Stimulated activated naive CD4-positive, alpha-beta T cell treated with Interleukin-2 at 50 U/mL for 16 hours (primary cell): Measurements from ENCODE around the gene EIF4E2.
A peak's percentile ranks its signal among the peaks of the same experiment; 100 is the strongest.

Experiments used
- DNase-seq: peaks from one replicate; lab custom pipeline; 2025; lab: John Stamatoyannopoulos, UW

The EIF4E2 gene

DNA sequence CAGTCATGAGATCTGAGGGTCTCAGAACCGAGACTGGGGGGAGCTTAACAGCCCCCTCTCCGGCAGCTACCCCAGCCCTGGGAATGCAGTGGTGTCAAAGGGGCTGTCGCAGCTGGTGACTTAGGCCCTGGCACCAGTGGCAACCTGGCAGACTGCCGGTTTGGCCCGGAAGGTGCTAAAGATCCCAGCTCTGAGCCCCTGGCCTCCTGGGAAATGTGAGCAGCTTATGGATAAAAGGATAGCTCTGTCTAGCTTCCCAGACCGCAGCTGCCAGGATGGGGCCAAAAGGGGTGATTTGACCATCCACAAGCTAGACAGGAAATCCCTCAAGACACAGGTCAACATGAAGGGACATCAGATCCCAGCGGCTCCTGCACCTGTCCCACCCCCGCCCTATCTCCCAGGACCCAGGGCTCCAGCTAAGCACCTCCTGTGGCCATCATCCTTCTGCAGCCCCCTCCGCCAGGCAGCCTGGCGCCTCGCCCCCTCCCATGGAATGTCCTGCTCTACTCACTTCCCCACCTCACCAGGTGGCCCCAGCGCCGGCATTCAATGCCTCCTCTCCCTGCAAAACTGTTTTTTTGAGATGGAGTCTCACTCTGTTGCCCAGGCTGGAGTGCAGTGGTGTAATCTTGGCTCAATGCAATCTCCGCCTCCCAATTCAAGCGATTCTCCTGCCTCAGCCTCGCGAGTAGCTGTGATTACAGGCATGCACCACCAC, 49.7 kb downstream of the EIF4E2 start:
- no peak for DNase-seq

DNA sequence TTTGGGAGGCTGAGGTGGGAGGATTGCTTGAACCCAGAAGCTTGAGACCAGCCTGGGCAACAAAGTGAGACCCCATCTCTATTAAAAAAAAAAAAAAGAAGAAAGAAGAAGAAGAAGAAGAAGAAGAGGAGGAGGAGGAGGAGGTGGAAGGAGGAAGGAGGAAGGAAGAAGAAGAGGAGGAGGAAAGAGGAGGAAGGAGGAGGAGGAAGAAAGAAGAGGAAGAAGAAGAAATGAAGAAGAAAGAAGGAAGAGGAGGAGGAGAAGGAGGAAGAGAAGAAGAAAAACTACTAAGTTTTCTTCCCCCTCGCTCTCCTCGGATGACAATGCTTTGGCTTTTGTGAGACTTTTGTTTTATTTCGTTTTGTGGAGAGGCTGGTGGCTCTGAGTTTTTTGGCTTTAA, 52.8 kb downstream of the EIF4E2 start:
- no peak for DNase-seq

DNA sequence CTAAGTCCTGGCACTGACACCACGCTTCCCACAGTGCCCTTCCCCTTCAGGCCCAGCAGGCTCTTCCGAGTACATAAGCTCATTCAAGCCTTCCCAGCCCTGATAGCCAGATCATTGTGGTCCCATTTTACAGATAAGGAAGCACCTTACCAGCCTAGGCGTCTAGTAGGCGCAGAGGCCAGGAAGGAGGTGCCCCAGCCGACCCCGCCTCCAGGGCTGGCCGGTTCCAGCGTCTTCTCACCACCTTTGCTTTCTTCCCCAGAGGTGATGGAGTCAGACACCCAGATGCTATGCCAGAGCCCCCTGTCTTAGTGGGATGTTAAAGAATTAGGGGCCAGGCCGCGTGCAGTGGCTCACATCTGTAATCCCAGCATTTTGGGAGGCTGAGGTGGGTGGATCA, 54.0 kb downstream of the EIF4E2 start:
- DNase-seq: no peak

DNA sequence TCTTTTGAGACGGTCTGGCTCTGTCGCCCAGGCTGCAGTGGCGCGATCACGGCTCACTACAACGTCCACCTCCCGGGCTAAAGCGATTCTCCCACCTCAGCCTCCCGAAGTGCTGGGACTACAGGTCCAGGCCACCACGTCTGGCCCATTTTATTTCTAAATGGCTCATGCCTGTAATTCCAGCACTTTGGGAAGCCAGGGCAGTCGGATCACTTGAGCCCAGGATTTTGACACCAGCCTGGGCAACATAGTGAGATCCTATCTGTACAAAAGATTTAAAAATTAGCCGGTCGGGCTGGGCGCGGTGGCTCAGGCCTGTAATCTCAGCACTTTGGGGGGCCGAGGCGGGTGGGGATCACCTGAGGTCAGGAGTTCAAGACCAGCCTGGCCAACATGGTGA, 56.5 kb downstream of the EIF4E2 start:
- no peak for DNase-seq

DNA sequence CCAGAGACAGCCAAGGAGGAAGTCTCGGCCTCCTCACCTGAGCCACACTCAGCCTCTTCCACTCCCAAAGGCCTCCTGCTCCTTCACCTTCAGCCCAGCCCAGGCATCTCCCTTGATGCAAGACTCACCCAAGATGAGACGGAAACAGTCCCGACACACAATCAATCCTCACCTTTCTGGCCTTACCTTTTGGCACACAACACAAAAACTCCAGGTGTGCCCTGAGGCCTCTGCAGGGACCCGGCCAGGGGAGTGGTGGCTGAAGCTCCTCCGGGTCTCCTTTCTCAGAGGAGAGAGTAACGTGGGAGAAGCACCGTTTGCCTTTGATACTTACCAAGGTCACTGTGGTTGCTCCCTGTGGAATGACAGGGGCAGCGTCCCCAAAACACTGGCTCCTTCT, 59.1 kb downstream of the EIF4E2 start:
- DNase-seq: no peak

DNA sequence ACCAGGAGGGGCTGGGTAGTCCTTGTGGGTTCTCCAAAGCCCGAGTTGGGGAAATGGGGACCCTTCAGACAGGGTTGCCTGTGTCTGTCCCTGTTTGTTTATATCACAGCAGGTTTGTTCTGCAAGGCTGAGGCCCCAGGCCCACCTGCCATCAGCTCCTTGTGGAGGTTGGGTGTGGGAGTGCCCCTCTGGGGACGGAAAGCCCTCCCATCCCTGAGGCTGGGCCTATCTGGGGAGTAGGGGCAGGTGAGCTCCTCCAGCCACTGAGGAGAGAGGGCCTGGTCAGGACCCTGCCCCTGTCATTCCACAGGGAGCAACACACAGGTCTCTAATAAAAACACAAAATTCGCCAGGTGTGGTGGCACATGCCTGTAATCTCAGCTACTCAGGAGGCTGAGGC, 59.6 kb downstream of the EIF4E2 start:
- DNase-seq: no peak

DNA sequence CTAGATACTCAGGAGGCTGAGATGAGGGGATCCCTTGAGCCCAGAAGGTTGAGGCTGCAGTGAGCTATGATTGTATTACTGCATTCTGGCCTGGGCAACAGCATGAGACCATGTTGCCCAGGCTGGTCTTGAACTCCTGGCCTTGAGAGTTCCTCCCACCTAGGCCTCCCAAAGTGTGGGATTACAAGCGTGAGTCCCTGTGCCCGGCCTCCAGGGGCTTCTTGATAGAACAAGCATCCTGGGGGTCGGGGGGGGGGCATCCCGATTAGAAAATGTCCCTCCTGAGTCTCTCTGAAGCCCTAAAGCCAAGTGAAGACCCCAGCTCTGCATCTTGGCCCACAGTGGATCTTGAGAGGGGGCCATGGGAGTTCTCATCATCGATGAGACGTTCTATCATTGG, 60.6 kb downstream of the EIF4E2 start:
- no peak for DNase-seq

DNA sequence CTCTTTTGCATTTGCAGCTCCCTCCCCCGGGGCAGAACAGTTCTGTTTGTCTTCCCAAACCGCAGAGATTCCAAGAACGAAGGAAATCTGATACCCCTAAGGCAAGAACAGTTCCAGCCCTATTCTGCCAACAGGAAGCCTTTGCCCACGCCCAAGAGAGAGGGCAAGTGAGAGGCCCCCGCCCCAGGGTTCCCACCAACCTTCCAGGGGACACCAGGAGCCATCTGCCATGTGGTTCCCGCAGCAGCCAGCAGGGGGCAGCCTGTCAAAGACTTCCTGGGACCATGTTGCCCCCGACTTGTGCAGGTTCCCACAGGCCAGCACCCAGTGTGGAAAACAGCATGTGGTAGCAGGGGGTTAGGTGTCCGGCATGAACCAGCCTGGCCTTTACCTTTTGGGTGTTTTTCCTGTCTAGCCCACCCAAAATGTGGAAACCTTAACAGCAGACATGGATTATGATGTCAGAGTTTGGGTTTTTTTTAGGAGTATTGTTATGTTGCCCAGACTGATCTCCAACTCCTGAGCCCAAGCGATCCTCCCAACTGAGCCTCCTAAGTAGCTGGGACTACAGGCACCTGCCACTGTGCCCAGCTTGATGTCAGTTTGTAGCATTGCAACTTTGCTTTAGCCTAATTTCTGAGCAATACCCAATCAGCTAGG, 61.2 kb downstream of the EIF4E2 start:
- DNase-seq: peak; percentile 55

DNA sequence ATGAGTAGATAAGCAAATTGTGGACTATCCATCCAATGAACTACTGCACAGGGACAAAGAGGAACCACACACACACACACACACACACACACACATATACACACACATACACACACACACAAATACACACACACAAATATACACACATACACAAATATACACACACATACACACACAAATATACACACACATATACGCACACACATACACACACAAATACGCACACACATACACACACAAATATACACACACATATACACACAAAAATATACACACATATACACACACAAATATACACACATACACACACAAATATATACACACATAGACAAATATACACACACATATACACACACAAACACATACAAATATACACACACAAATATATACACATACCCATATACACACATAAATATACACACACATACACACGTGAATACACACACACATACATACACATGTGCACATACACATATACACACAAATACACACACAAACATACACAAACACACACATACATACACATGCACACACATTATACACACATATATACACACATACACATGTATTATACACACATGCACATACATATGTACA, 63.1 kb downstream of the EIF4E2 start:
- no peak for DNase-seq

DNA sequence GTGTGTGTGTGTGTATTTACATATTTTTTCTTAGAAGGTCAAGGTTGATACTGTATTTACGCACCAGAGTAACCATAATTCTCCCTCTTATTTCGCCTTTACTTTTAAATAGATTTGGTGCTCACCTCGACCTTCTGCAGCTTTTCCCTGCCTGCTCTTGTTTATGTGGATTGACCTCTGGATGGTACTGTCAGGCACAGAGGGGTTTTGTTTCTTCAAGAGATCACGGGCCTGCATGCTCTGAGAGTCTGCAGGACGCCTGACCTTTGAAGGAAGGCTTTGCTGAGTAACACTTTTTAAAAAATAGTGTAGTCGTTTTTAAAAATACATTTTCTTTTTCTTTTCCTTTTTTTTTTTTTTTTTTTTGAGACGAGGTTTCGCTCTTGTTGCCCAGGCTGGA, 64.8 kb downstream of the EIF4E2 start:
- DNase-seq: no peak
